HG02970 (cell line): ENCODE measurements around the gene MIER1.
"Not testable (repeated sequence)": the region's sequence is repeated elsewhere in the genome, so short reads cannot be mapped to it uniquely, and the experiment has no call there.

ENCODE experiments used
- ATAC-seq: cut with Tn5 transposase; IDR thresholded peaks from one replicate; pipeline ENCODE4 v1.9.1; 2021; ENCODE audit warnings: mild to moderate bottlenecking, moderate library complexity, moderate number of reproducible peaks; ENCODE audit not compliant: unreplicated experiment, low FRiP score

The MIER1 gene

DNA sequence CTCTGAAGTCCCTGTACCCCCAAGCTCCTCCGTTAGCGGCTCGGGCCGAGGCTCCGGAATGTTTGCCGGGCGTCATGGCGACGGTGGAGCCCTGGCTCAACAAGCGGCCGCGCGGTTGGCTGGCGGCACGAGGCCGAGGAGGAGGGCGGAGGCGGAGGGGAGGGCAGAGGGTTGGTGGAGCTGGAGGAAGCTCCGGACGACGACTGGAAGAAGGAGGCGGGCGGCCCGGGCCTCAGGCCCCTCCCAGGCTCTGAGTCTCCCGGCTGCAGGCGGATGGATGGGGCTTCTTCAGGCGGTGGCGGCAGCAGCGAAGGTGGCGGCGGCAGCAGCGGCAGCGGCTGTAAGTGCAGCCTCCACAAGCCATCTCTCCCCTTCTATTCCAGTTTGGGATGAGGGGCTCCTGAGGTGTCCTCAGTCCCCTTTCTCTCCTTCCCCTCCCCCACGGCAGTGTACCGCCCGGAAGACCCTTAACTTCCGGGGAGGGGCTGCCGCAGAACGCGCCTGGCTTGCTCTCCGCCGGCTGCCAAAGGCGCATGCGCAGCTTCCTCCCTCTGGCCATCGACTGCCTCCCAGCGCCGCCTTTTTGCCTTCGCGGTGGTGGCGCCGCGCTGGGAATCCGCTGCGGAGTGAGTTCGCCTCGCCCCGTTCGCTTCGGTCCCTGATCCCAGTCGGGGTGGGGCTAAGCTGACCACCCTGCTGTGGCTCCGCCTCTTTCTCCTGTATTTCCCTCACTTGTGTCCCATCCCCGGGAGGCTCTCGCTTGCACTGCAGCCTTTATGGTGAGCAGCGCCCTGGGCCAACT, at the start of gene MIER1, which contains the start of gene DNAI4:
Gene MIER1, plus strand, starts transcription at position 235 of the 802 bp plus-strand sequence. Its CDS starts 39 bp downstream, at position 274.
Gene DNAI4, minus strand, starts transcription at position 101 of the 802 bp plus-strand sequence. Its CDS starts 25 bp downstream, at position 76.
- peak; percentile 95 for ATAC-seq

GRCh38 chr1:66876664-66877063, 48.1 kb upstream of the MIER1 start:
- no peak for ATAC-seq

DNA sequence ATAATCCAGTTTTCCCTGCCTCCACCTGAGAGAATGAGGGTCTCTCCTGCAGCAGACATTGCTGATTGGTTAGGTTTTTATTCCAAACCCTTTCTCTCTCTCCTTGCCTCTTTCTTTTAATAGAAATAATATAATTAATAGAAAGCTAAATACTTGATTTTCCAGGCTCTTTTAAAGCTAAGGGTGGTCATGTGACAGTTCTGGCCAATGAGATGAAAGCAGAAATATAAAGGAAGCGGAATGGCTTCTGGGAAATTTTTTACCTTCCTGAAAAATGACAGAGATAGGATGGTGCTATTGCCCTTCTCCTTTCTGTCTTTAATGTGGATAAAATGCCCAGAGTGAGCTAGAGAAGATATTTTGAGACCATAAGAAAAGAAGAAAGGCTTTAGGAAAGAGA, 35.8 kb upstream of the MIER1 start:
- ATAC-seq, result no peak

- ATAC-seq, result no peak
Measured at GRCh38 chr1:66890621-66891020, 34.2 kb upstream of the MIER1 start.

DNA sequence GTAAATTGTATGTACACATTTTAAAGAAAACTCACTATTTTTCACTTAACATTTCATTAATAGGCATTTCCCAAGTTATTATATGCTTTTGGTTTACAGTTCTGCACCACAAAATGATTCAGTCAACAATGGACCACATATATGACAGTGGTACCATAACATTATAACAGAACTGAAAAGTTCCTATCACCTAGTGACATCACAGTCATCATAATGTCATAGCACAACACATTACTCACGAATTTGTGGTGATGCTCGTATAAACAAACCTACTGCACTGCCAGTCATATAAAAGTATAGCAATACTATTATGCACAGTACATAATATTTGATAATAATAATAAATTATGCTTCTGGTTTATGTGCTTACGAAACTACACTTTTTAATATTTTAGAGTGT, 31.1 kb upstream of the MIER1 start:
- no peak for ATAC-seq

DNA sequence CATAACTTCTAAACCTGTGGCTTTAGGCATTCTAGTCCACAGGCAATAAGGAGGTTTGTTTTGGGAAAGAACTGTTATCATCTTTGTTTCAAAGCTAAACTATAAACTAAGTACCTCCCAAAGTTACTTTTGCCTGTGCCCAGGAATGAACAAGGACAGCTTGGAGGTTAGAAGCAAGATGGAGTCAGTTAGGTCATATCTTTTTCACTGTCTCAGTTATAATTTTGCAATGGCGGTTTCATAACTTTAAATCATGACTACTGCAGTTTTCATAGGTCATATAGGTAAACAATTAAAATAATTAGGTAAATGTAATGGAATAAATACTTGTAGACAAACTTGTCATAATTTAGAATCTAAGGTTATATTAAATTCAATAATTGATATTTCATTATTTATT, 9.6 kb upstream of the MIER1 start:
- ATAC-seq, result not testable (repeated sequence)

DNA sequence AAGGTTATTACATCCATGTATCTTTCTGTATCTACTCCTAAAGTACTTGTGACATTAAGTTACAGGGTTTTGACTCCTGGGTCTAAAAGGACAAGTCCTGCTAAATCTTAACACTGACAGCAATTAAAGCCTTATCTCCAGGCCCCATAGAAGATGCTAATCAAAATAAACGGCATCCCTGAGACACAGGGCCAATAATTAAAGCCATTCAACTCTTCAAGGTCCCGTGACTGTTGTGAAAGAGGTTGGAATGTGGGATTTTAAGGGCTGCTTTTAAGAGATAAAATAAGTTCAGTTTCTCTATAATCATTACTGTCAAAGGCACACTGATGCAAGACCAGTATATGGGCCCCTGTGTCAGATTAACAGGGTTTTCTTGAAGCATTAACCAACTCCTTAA, 8.5 kb upstream of the MIER1 start:
- no peak for ATAC-seq

DNA sequence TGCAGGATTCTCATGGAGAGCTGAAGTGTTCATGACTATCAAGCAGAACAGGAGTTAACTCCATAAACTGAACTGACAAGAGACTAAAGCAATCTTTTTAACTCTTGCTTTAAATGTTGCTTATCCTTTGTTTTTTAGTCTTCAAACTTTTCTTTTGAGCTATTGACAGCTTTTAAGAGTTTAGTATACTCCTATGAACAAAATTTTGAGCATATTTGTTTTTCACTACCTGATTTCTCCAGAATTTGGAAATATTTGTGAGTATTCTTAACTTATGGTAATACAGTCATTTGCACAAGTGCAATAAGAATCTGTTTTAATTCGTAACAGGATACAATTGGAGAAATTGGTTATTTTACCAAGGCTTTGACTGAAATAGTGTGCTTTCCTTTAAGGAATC, 7.3 kb upstream of the MIER1 start:
- ATAC-seq, result no peak

DNA sequence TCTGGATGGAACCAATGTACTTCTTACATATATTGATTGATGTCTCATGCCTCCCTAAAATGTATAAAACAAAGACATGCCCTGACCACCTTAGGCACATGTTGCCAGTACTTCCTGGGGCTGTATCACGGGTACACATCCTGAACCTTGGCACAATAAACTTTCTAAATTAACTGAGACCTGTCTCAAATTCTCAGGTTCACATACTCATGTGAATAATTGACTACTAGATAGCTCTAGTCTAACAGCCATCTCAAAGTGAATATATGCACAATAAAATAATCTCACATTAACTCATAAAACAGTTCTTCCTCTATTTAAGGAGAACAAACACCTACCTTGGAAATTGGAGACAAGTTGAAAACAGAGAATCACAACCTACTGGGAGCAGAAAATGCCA, 5.7 kb upstream of the MIER1 start:
- ATAC-seq, result no peak

DNA sequence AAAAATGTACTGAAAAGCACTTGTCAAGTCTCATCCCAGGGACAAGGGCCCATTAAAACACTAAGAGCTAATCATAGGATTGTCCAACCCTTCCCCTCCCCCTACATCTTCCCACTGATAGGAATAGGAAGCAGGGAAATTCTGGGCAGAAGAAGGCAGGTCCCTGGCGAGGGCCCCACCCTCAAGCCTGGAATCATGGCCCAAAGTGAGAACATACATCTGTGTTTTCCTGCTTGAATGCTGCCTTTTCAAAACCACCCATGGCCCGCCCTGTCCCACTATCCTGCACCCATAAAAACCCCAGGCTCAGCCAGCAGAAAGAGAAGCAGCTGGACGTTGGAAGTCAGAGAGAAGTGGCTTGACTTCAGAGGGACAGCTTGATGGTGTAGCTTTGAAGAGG, 5.0 kb upstream of the MIER1 start:
- ATAC-seq, result no peak

- ATAC-seq, result no peak
Measured at GRCh38 chr1:66920543-66920942, 4.2 kb upstream of the MIER1 start.

DNA sequence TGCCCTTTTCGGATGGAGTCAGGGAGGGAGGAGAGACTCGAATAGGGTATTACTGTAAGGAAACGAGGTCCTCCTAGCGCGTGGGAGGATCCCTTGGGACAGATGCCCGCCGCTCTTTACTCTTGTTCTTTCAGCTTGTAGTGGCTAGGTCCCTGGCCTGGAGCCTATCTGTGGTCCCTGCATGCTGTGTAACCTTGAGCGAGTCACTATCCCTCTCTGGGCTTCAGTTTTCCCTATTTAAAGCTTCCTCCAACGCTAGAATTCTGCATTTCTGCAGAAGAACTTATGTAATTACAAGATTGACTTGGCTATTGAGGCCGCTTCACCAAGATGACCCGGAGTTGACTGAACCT, 744 bp downstream of the MIER1 start:
- no peak for ATAC-seq

DNA sequence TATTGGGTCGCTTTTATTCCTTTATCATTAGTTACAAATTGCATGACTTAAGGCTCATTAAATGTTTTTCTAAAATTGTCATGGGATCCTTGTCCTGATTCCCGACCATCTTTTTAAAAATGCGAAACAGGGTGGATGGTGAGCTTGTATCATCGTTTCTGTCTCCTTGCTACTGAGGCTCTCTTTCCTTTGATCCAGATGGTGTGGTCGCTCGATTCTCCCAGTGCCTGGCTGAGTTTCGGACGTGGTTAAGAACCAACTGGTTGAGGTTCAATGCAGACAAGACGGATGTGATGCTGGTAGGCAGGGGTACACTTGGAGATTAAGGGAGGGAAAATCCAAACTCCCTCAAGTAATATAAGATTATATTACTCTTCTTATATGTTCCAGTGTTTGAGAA, 1.2 kb downstream of the MIER1 start:
- ATAC-seq, result no peak

- ATAC-seq, result no peak
Measured at GRCh38 chr1:66927528-66927927, 2.7 kb downstream of the MIER1 start.

GRCh38 chr1:66929146-66929688, 4.4 kb downstream of the MIER1 start:
- ATAC-seq, result no peak

- no peak for ATAC-seq
Measured at GRCh38 chr1:66929691-66929998, 4.9 kb downstream of the MIER1 start.

DNA sequence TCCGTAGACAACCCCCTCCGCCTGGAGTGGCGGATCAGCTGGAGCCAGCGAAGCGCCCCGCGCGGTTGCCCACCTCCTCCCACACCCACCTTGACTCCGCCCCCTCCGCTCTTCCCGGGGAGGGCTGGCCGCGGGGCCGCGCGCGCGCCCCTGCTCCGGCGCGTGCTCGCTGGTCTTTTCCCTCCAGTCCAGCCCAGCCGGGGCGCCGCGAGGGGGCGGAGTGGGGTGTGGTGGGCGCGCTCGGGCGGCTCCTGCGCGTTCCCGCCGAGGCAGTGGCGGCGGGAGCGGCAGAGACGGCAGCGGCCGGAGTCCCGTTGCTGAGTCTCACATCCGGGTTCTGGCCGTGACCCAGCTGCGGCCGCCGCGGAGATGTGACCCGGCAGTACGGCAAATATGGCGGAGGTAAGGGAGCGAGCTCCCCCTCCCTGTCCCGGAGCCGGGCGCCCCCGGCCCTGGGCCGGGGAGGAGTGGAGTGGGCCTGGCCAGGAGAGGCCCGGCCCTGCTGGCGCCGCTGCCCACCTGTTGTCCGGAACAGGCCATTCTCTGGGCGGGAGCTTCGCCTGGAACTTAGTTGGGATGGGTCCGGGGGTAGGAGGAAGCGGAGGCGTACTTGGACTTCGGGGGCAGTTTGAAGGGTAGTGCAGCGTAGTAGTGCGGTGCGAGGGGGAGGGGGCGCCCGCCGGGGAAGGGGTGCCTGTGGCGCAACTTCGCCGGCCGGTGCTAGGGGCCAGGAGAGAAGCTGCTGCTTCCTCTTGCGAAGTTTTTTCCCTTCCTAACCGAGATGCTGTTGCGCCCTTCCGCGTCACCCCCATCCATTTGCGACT, 5.4 kb downstream of the MIER1 start:
- ATAC-seq, result peak; percentile 80

DNA sequence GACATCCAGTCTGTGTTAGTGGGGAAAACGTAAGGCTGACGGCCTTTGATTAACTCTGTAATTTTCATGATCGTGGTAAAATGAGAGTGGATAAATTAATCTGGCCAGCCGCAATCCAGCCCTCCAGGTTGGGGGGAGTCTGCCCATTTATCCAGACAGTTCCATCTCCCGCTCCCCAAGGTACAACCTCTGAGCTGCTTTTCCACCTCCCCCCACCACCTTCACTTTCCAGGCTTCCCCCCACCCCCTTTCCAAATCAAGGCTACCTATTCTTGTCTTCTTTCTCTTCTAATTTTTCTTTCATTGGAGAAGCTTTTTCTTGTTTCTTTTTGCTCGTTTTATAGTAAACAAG, 6.0 kb downstream of the MIER1 start:
- ATAC-seq, result no peak

- no peak for ATAC-seq
Measured at GRCh38 chr1:66931590-66931989, 6.8 kb downstream of the MIER1 start.

- ATAC-seq, result no peak
Measured at GRCh38 chr1:66932291-66932690, 7.5 kb downstream of the MIER1 start.

- ATAC-seq, result no peak
Measured at GRCh38 chr1:66933887-66934700, 9.3 kb downstream of the MIER1 start.
